NCI-H1105 (cell line): ENCODE results near the gene RBM33.
"Not testable (repeated sequence)": the region's sequence is repeated elsewhere in the genome, so short reads cannot be mapped to it uniquely, and the experiment has no call there.

Experiments used
- DNase-seq: peaks from one replicate; lab custom pipeline; 2025; lab: John Stamatoyannopoulos, UW

RBM33 gene

GRCh38 chr7:155662343-155663043 lies 18.0 kb downstream of the RBM33 start:
- no peak for DNase-seq

- no peak for DNase-seq
These were observed 19.5 kb downstream of the RBM33 start for GRCh38 chr7:155663937-155664336.

- no peak for DNase-seq
These were observed 20.9 kb downstream of the RBM33 start for GRCh38 chr7:155665079-155665956.

GRCh38 chr7:155665957-155666287 lies 21.5 kb downstream of the RBM33 start:
- no peak for DNase-seq

- no peak for DNase-seq
These were observed 22.9 kb downstream of the RBM33 start for GRCh38 chr7:155667241-155667829.

GRCh38 chr7:155669717-155670505 lies 25.4 kb downstream of the RBM33 start:
- DNase-seq, result no peak

- DNase-seq, result no peak
These were observed 26.1 kb downstream of the RBM33 start for GRCh38 chr7:155670521-155670920.

GRCh38 chr7:155674556-155674955 lies 30.1 kb downstream of the RBM33 start:
- DNase-seq, result no peak

- no peak for DNase-seq
These were observed 31.6 kb downstream of the RBM33 start for GRCh38 chr7:155676052-155676451.

GRCh38 chr7:155677688-155678087 lies 33.2 kb downstream of the RBM33 start:
- DNase-seq, result no peak

GRCh38 chr7:155680124-155680523 lies 35.7 kb downstream of the RBM33 start:
- DNase-seq, result no peak

- no peak for DNase-seq
These were observed 36.4 kb downstream of the RBM33 start for GRCh38 chr7:155680864-155681263.

- no peak for DNase-seq
These were observed 37.2 kb downstream of the RBM33 start for GRCh38 chr7:155681663-155682062.

- no peak for DNase-seq
These were observed 38.0 kb downstream of the RBM33 start for GRCh38 chr7:155682484-155682883.

GRCh38 chr7:155683098-155683497 lies 38.6 kb downstream of the RBM33 start:
- no peak for DNase-seq

- DNase-seq, result no peak
These were observed 39.3 kb downstream of the RBM33 start for GRCh38 chr7:155683714-155684113.

- no peak for DNase-seq
These were observed 40.1 kb downstream of the RBM33 start for GRCh38 chr7:155684543-155684942.

GRCh38 chr7:155685070-155685790 lies 40.8 kb downstream of the RBM33 start:
- no peak for DNase-seq

GRCh38 chr7:155685791-155686160 lies 41.3 kb downstream of the RBM33 start:
- no peak for DNase-seq

GRCh38 chr7:155686620-155687324 lies 42.3 kb downstream of the RBM33 start:
- not testable (repeated sequence) for DNase-seq

- DNase-seq, result not testable (repeated sequence)
These were observed 43.8 kb downstream of the RBM33 start for GRCh38 chr7:155688237-155688636.
